AG09309 (cell line): ENCODE measurements around the gene FEM1A.
"Not testable (repeated sequence)": the region's sequence is repeated elsewhere in the genome, so short reads cannot be mapped to it uniquely, and the experiment has no call there.

ENCODE experiments used
- DNase-seq: peaks from one replicate; pipeline ENCODE4 v3.0.0-alpha.2; 2010; ENCODE audit warnings: low read depth
- H3K4me3 ChIP-seq: 2 replicates; pipeline ENCODE4 v1.5.1; 2011; ENCODE audit warnings: mild to moderate bottlenecking, low read depth, low read length, moderate library complexity; ENCODE audit not compliant: control insufficient read depth
- CTCF ChIP-seq: IDR thresholded peaks from 2 replicates; pipeline ENCODE4 v1.5.1; 2011; ENCODE audit warnings: mild to moderate bottlenecking, low read depth, low read length, inconsistent platforms; ENCODE audit not compliant: insufficient read depth, control insufficient read depth; ENCODE audit errors: missing control alignments

The FEM1A gene

GRCh38 chr19:4815426-4816201 is 24.1 kb downstream of the FEM1A start:
- no peak overlapping the region for H3K4me3 ChIP-seq
- TF ChIP-seq CTCF, result no peak
- peak; percentile 60 for DNase-seq

GRCh38 chr19:4816202-4816949 is 24.8 kb downstream of the FEM1A start:
- no peak overlapping the region for H3K4me3 ChIP-seq
- no peak for TF ChIP-seq CTCF
- no peak for DNase-seq

- H3K4me3 ChIP-seq, result no peak overlapping the region
- TF ChIP-seq CTCF, result no peak
- DNase-seq, result no peak
Observed at GRCh38 chr19:4816950-4817278, 25.4 kb downstream of the FEM1A start.

GRCh38 chr19:4817467-4818277 is 26.1 kb downstream of the FEM1A start:
- no peak overlapping the region for H3K4me3 ChIP-seq
- no peak for DNase-seq
- TF ChIP-seq CTCF, result no peak

GRCh38 chr19:4821265-4821664 is 29.7 kb downstream of the FEM1A start:
- TF ChIP-seq CTCF, result no peak
- H3K4me3 ChIP-seq, result no peak overlapping the region

GRCh38 chr19:4822354-4822753 is 30.8 kb downstream of the FEM1A start:
- not testable (repeated sequence) for H3K4me3 ChIP-seq, DNase-seq

More at GRCh38 chr19:4821265-4821664, 29.7 kb downstream of the FEM1A start:
- DNase-seq, result no peak
